ENCODE measurements around the gene CXCL12. TPM values are rescaled to one million over a fixed set of nuclear protein-coding genes. Genes with fewer than 3 reads are reported as not detected.

CXCL12 gene
- total RNA-seq, 1 donor from 2014 or later = not detected

GRCh38 chr10:44352316-44353127, 32.4 kb downstream of the CXCL12 start:
- Mint-ChIP-seq H3K4me1 (no peaks in the 10 kb centered on the region), H3K4me3 (no peak overlapping the region), H3K9me3 (no peaks in the 10 kb centered on the region), H3K27ac (no peak overlapping the region), H3K36me3 (ENCODE audit: low read depth) (no peaks in the 10 kb centered on the region), H3K27me3 (no peaks in the 10 kb centered on the region)
- ChIA-PET CTCF (no interaction called here), POLR2A (no interaction called here)
- no peak for ATAC-seq (ENCODE audit: low read depth)
- no peak for DNase-seq
- intact Hi-C loops (cut with micrococcal nuclease) = no loop called here
- TF ChIP-seq CTCF (IDR thresholded peaks at IDR 0.05) = no peak

GRCh38 chr10:44348496-44348895, 36.4 kb downstream of the CXCL12 start:
- Mint-ChIP-seq H3K9me3 (no peaks in the 10 kb centered on the region), H3K27me3 (no peaks in the 10 kb centered on the region), H3K27ac (no peak overlapping the region), H3K4me1 (no peaks in the 10 kb centered on the region), H3K4me3 (no peak overlapping the region), H3K36me3 (ENCODE audit: low read depth) (no peaks in the 10 kb centered on the region)
- ChIA-PET POLR2A (no interaction called here), CTCF (no interaction called here)
- DNase-seq = no peak
- intact Hi-C loops (cut with micrococcal nuclease) = no loop called here
- no peak for TF ChIP-seq CTCF (IDR thresholded peaks at IDR 0.05)
- no peak for ATAC-seq (ENCODE audit: low read depth)

DNA sequence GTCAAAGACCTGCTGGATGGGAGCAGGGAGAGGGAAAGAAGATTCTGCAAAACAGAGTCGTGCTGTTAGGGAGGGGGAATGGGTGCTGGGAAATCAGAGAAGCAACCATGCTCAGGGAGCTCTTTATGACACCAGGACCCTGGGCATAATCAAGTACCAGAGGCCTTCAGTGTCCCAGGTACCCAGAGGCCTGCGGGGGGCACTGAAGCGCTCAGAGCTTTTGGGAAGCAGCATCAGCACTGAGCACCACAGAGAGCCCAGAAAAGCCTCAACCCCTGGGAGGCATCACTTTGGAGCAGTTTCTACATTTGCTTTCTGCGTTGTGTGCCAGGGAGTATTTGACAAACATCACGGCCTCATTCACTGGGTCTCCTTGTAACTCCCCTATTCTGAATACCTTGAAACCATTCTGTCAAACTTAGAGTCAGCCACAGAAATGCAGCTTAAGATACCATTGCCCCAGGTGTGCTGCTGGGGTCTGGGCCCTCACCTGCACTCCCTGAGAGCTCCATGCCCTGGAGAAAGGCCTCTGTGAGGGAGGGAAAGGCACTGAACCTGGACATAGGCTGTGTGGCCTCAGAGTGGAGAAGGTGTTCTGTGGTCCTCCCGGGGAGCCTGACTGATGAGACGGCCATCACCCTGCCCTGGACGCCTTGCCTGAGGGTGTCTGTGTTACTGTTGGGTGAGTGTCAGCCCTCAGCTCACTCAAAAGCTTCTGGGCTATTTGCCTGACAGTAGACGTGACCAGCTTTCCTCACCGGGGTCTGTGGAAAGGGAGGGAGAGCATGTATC, 37.1 kb downstream of the CXCL12 start:
- ATAC-seq (ENCODE audit: low read depth) (no peak), DNase-seq (no peak)
- Mint-ChIP-seq H3K36me3 (ENCODE audit: low read depth) (no peaks in the 10 kb centered on the region), H3K4me3 (no peak overlapping the region), H3K27me3 (peaks cover 3% of the 10 kb centered on the region), H3K27ac (no peak overlapping the region), H3K9me3 (no peaks in the 10 kb centered on the region), H3K4me1 (no peaks in the 10 kb centered on the region)
- ChIA-PET POLR2A (no interaction called here), CTCF (no interaction called here)
- intact Hi-C loops (cut with micrococcal nuclease) = no loop called here
- TF ChIP-seq CTCF (IDR thresholded peaks at IDR 0.05) = no peak

DNA sequence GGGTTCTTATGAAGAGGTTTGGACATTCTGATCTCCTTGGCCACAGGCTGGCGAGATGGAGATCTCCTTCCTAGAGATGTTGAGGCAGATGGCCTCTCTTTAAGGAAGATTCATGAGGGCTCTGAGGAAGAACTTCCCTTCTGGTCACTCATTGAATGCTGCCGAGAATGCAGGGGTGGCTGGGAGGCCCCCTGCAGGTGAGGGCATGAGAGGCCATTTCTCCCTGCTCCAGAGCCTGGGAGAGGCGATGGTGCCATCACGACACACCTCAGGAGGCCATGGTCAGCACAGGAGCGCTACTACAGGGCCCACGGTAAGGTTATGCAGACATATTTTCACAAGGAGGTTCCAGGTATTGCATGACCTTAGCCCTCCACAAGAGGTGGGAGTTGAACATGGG, 40.2 kb downstream of the CXCL12 start:
- ChIA-PET CTCF (no interaction called here), POLR2A (no interaction called here)
- ATAC-seq (ENCODE audit: low read depth) = no peak
- no peak for TF ChIP-seq CTCF (IDR thresholded peaks at IDR 0.05)
- Mint-ChIP-seq H3K27ac (no peak overlapping the region), H3K36me3 (ENCODE audit: low read depth) (no peaks in the 10 kb centered on the region), H3K4me1 (no peaks in the 10 kb centered on the region), H3K27me3 (peaks cover 3% of the 10 kb centered on the region), H3K9me3 (no peaks in the 10 kb centered on the region), H3K4me3 (no peak overlapping the region)
- no peak for DNase-seq
- intact Hi-C loops (cut with micrococcal nuclease) = no loop called here

- Mint-ChIP-seq H3K4me1 (no peaks in the 10 kb centered on the region), H3K27me3 (peaks cover 3% of the 10 kb centered on the region), H3K27ac (no peak overlapping the region), H3K4me3 (no peak overlapping the region), H3K9me3 (no peaks in the 10 kb centered on the region), H3K36me3 (ENCODE audit: low read depth) (no peaks in the 10 kb centered on the region)
- intact Hi-C loops (cut with micrococcal nuclease) = no loop called here
- ChIA-PET CTCF (no interaction called here), POLR2A (no interaction called here)
- DNase-seq (no peak), ATAC-seq (ENCODE audit: low read depth) (no peak)
- no peak for TF ChIP-seq CTCF (IDR thresholded peaks at IDR 0.05)
Observed at GRCh38 chr10:44343843-44344242, 41.1 kb downstream of the CXCL12 start.
